ENCODE measurements around the gene MSL1.

MSL1 gene

DNA sequence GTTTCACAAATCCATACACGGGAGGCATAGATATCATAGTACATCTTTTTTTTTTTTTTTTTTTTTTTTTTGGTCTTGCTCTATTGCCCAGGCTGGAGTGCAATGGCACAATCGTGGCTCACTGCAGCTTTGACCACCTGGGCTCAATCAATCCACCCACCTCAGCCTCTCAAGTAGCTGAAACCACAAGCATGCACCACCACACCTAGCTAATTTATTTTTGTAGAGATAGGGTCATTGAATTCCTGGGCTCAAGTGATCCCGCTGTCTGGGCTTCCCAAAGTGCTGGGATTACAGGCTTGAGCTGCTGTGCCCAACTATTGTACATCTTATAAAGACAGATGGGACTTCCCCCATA, 52.0 kb downstream of the MSL1 start:
- in situ Hi-C loops (cut with MboI; ENCODE audit: low sequenced_read_pairs), result no loop called here

DNA sequence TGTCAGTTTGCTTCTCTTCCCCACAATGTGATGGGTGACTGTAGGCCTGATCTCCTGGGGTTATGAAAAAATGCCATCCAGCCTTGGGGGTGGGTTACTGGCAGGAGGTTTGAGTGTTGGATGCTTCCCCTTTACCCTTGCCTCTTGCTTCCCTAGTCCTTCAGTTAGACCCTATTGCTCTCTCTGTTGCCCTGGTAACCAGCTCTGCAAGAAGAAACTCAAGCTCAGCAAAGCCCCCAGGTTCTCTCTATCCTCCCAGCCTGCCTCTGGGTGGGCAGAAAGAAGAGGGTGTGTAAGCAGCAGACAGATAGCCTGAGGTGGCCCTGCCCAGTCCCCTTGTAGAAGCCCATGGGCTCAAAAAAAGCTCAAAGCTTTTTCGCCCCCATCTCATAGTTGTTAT, 52.7 kb downstream of the MSL1 start:
- in situ Hi-C loops (cut with MboI; ENCODE audit: low sequenced_read_pairs), result no loop called here

DNA sequence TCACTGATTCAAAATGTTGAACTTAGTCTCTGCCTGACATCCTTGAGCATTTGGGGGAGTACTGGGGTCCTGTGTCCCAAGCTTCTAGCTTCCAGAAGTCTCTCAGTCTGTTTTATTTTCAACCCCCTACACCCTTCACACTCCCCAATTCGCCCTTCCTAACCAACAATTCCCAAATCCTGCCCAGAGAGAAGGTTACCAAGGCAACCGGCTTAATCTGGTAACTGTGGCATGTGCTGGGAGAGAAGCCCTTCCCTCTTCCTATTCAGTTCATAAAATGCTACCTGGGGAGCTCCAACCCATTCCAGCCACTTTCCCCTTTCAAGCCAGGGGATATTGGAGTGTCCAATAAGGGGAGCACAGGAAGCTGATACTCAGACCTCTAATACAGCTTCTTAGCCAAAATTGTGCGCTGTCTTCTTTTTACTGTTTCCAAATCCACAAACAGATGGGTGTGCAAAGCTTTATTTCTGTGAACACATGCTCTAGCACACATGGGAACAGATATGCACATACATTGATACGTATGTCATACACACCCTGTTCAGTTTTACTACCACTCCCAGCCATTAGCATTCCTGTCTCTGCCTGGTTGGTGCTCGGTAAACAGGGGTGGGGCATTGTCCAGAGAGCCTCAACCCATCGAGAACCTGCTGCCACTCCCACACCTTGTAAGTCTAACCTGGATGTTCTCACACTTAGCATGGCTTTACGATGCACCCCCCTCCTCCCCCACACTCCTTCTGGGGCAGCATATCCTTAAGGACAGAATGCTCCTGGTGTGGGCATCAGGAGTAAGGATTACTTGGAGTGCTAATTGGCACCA, 54.4 kb downstream of the MSL1 start:
- in situ Hi-C loops (cut with MboI; ENCODE audit: low sequenced_read_pairs), result no loop called here

DNA sequence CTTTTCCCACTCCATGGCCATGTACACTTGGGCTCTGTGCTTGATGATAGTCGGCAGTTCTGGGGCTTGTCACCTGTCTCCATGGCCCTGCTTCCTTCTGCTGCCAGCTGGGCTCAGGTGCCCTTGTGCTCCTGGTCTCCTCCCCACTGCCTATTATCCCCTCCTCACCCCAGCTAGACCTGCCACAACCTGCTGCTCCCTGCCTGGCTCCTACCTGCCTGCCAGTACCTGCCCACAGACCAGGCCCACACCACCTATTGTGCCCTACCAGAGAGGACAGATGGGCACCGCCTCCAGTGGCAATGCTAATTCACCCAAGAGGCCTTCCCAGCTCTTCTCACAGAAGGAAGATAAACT, 55.0 kb downstream of the MSL1 start:
- in situ Hi-C loops (cut with MboI; ENCODE audit: low sequenced_read_pairs), result no loop called here

DNA sequence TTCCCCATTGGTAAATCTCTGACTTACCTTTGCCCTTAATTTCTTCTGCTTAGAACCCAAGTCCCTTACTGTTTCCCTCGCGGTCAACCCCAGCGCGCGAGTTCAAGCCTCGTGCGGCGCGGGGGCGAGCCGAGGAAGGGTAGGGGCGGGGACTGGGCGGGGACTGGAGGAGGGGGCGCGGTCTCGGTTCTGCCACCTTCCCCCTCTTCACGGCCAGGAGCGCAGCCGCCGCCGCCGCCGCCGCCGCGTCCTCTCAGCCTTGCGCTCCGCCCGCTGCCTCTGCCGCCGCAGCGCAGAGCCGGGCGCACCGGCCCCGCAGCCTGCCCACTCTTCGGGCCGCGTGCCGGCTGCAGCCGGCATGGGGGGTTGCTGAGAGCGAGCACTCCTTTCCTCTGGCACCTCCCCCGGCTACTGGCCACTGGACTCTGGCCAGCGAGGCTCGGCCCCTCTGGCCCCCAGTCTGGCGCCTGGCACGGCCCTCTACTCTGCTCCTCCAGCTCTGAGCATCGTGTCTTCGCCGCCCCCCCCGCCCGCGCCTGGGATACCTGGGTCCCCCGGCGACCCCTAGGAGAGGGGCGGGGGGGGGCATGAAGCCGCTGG, 55.6 kb downstream of the MSL1 start, which contains the start of gene RAPGEFL1:
RAPGEFL1 (plus strand) TSS at position 196 of the 600 bp plus-strand sequence; CDS start at position 588, 392 bp downstream.
- in situ Hi-C loops (cut with MboI; ENCODE audit: low sequenced_read_pairs), result no loop called here

DNA sequence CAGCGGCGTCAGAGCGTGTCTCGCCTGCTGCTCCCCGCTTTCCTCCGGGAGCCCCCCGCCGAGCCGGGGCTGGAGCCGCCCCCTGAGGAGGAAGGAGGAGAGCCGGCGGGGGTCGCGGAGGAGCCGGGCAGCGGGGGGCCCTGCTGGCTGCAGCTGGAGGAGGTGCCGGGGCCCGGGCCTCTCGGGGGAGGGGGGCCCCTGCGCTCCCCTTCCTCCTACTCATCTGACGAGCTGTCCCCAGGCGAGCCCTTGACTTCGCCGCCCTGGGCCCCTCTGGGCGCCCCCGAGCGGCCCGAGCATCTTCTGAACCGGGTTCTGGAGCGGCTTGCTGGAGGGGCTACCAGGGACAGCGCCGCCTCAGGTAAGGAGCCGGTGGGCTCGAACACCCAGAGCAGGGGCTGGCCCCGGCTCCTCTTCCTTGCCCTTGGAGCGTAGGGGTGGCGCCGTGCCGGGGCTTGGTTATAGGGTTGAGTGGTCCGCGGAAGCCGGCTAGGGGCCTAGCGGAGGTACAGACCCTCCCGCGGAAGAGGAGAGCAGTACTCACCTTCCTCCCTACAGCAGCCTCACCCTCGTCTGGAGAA, 56.3 kb downstream of the MSL1 start:
- in situ Hi-C loops (cut with MboI; ENCODE audit: low sequenced_read_pairs), result no loop called here

DNA sequence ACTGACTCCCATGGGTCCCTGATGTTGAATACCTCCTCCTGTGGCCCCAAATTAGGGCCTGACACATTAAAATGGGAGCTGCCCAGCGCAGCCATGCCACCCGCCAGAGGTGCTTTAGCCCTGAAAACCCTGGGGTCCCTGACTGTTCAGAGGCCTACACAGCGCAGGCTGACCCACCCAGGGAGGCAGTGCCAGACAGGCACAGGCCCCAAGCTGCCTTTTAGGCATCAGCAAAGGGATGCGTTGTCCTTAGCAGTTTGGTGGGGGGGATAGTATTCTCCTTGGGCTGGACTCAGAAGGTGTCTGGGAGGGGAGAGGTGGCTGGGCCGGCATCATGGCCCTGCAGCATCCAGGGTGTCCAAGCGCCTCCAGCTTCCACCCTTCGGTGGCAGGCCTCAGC, 56.9 kb downstream of the MSL1 start:
- in situ Hi-C loops (cut with MboI; ENCODE audit: low sequenced_read_pairs), result no loop called here

DNA sequence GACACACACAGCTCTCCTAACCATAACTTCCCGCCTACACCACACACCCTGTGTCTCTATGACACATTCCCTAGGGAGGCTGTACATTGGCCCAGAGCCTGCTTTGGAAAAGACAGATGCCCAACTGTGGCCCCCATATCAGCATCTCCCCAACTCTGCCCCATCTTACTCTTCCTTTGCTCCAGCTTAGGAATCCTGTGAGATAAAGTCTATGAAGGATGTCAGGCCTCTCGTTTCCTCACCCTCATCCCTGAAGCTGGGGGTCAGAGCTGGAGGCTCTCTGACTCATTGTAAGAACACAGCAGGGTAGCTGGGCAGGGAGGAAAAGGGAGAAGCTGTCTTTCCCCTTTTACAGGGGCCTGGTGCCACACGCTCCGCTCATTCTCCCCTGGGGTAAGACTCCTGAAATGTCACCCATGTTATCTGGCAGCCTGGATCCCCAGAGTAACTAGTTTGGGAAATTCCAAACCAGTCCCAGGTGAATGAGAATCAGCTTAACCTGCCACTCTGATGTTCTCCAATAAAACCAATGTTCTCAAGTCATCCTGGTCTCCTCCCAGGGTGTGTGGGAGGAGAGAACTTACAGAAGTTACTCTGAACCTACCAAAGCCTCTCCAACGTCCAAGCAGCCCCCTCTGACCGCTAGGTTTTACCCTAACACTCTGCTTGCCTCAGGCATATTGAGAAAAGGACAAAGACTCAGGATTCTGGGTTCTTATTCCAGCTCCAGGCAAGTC, 58.3 kb downstream of the MSL1 start:
- in situ Hi-C loops (cut with MboI; ENCODE audit: low sequenced_read_pairs), result no loop called here

DNA sequence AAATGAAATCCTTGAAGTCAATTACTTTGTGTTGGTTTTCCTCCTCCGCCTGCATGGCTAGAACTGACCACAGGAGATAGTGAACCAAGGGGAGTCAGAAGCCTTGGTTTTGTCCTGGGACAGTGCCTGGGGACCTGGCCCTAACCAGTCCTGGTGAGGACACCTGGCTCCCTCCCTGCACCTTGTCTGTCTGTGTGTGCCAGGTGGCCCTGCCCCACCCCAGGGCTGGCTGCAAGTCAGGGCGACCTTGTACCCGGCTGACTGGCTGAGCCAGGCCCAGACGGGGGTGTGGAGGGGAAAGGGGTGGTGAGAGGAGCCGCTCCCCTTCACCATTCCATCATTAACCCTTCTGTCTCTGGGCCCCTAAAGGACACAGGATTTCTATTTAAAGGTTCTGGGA, 58.9 kb downstream of the MSL1 start:
- in situ Hi-C loops (cut with MboI; ENCODE audit: low sequenced_read_pairs), result no loop called here

DNA sequence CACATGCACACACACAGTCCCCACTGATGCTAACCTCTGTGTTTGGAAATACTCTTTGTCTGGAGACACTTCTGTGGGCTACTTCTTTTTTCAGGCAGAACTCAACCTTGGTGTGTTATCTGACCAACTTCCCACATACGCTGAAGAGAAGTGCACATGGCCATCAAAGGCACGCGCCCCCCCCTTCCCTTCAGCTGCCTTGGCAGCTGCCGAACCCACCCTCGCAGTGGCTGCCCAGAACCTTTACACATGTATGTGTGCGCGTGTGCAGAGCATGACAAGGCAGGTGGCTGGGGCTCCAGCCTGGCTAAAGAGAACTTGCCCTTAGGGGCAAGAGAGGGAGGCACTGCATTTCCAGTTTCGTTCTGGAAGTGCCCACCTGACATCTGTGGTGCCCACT, 59.4 kb downstream of the MSL1 start:
- in situ Hi-C loops (cut with MboI; ENCODE audit: low sequenced_read_pairs), result no loop called here

DNA sequence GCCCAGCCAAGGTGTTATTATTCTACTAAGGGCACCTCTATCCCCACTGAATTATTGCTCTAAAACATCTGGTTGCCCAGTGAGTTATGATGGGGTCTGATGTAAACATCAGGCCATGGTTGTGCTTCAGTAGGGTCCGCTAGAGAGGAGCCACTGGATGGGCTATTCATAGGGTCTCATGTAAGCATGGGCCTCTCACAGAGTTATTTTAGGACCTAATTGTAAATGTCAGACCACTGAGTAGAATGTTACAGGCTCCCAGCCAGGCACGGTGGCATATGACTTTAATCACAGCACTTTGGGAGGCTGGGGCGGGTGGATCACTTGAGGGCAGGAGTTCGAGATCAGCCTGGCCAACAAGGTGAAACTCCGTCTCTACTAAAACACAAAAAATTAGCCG, 60.8 kb downstream of the MSL1 start:
- in situ Hi-C loops (cut with MboI; ENCODE audit: low sequenced_read_pairs), result no loop called here
